Measurements from ENCODE around the gene ZFP36L1.

Gene ZFP36L1

DNA sequence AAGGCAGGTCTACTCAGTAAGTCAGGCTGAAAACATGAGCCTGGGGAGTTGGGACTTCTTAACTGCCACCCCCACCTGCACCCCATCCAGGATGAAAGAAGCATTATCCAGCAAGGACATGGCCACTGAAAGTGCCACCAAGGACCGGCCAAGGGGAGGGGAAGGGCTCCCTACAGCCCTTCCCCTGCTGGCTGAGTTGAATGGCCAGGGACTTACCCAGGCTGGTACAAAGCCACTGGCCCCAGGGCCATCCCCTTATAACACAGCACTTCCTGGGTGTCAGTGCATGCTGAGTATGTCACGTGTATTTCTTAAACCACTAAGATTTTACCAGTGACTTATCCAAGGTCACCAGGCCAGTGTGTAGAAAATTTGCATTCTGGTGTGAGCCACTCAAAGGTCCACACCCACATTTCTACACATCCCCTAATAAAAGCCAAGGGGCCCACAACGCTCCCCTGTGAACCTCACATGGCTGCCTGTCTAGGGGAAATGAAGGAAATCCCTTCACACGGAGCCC is 29.3 kb upstream of the ZFP36L1 start:
- ChIA-PET POLR2A (interaction anchor here (0.9 kb wide), 1 partner anchor 27 kb away, joined by 3 read pairs; no protein-coding TSS in a partner anchor), CTCF (interaction anchor here (1.1 kb wide), 1 partner anchor 22 kb away, joined by 4 read pairs; no protein-coding TSS in a partner anchor)
- DNase-seq (ENCODE audit: extremely low spot score): no peak
- no peak for TF ChIP-seq L3MBTL2 (conservative IDR thresholded peaks at IDR 0.05)
- TF ChIP-seq BHLHE40 (IDR thresholded peaks at IDR 0.05; ENCODE audit: borderline replicate concordance): no peak
- no peak for TF ChIP-seq SUZ12 (IDR thresholded peaks at IDR 0.05)
- TF ChIP-seq FOXK2 (IDR thresholded peaks at IDR 0.05): no peak
- no peak for TF ChIP-seq SP1 (IDR thresholded peaks at IDR 0.05)
- no peak for TF ChIP-seq FOXA1 (IDR thresholded peaks at IDR 0.05)
- TF ChIP-seq ARNT (IDR thresholded peaks at IDR 0.05): no peak
- TF ChIP-seq NFRKB (IDR thresholded peaks at IDR 0.05): no peak
- no peak for TF ChIP-seq ELF4 (IDR thresholded peaks at IDR 0.05)
- TF ChIP-seq FOXM1 (IDR thresholded peaks at IDR 0.05; ENCODE audit: borderline replicate concordance): no peak
- TF ChIP-seq TARDBP (IDR thresholded peaks at IDR 0.05): no peak
- no peak for TF ChIP-seq CTBP1 (IDR thresholded peaks at IDR 0.05; ENCODE audit: borderline replicate concordance)
- TF ChIP-seq PKNOX1 (IDR thresholded peaks at IDR 0.05): no peak

- CTCF ChIA-PET: interaction anchor here (0.8 kb wide), 1 partner anchor 23 kb away, joined by 4 read pairs; no protein-coding TSS in a partner anchor
- no peak for DNase-seq (ENCODE audit: extremely low spot score)
- POLR2A ChIA-PET: no interaction called here
- TF ChIP-seq FOXK2 (IDR thresholded peaks at IDR 0.05) (no peak), ELF4 (IDR thresholded peaks at IDR 0.05) (no peak), FOXM1 (IDR thresholded peaks at IDR 0.05; ENCODE audit: borderline replicate concordance) (no peak), BHLHE40 (IDR thresholded peaks at IDR 0.05; ENCODE audit: borderline replicate concordance) (no peak), PKNOX1 (IDR thresholded peaks at IDR 0.05) (no peak), SP1 (IDR thresholded peaks at IDR 0.05) (no peak), ZNF384 (IDR thresholded peaks at IDR 0.05) (no peak), LEF1 (IDR thresholded peaks at IDR 0.05; ENCODE audit: borderline replicate concordance) (no peak), HDGF (IDR thresholded peaks at IDR 0.05; ENCODE audit: borderline replicate concordance) (no peak), SUZ12 (IDR thresholded peaks at IDR 0.05) (no peak), FOXA1 (IDR thresholded peaks at IDR 0.05) (no peak), NFRKB (IDR thresholded peaks at IDR 0.05) (no peak), ARNT (IDR thresholded peaks at IDR 0.05) (no peak)
These were observed 28.3 kb upstream of the ZFP36L1 start for GRCh38 chr14:68820999-68821683.

DNA sequence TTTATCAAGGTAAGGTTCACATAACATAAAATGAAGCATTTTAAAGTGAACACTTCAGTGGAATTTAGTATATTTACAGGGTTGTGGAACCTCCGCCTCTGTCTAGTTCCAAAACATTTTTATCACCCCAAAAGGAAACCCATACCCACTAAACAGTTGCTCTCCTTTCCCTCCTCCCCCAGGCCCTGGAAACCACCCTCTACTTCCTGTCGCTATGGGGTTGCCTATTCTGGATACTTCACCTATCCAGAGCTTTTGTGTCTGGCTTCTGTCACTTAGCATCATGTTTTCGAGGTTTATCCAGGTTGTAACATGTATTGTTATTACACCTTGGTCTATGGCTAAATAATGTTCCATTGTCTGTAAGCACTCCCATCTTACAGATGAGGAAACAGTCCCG is 27.7 kb upstream of the ZFP36L1 start:
- POLR2A ChIA-PET: no interaction called here
- TF ChIP-seq PKNOX1 (IDR thresholded peaks at IDR 0.05) (no peak), NFRKB (IDR thresholded peaks at IDR 0.05) (no peak), FOXK2 (IDR thresholded peaks at IDR 0.05) (no peak), TARDBP (IDR thresholded peaks at IDR 0.05) (no peak), LEF1 (IDR thresholded peaks at IDR 0.05; ENCODE audit: borderline replicate concordance) (no peak), SP1 (IDR thresholded peaks at IDR 0.05) (no peak), L3MBTL2 (conservative IDR thresholded peaks at IDR 0.05) (no peak), SUZ12 (IDR thresholded peaks at IDR 0.05) (no peak), ARNT (IDR thresholded peaks at IDR 0.05) (no peak), CTBP1 (IDR thresholded peaks at IDR 0.05; ENCODE audit: borderline replicate concordance) (no peak), FOXA1 (IDR thresholded peaks at IDR 0.05) (no peak), ELF4 (IDR thresholded peaks at IDR 0.05) (no peak), FOXM1 (IDR thresholded peaks at IDR 0.05; ENCODE audit: borderline replicate concordance) (no peak), ZNF384 (IDR thresholded peaks at IDR 0.05) (no peak), BHLHE40 (IDR thresholded peaks at IDR 0.05; ENCODE audit: borderline replicate concordance) (no peak), HDGF (IDR thresholded peaks at IDR 0.05; ENCODE audit: borderline replicate concordance) (no peak)
- DNase-seq (ENCODE audit: extremely low spot score): no peak
- CTCF ChIA-PET: interaction anchor here (0.8 kb wide), 1 partner anchor 23 kb away, joined by 4 read pairs; no protein-coding TSS in a partner anchor

GRCh38 chr14:68820119-68820518 is 27.3 kb upstream of the ZFP36L1 start:
- ChIA-PET CTCF (interaction anchor here (0.8 kb wide), 1 partner anchor 24 kb away, joined by 4 read pairs; no protein-coding TSS in a partner anchor), POLR2A (interaction anchor here (1.1 to 1.2 kb wide), 2 partner anchors 27 to 28 kb away, joined by 5 to 8 read pairs; partner anchors contain the start of gene ZFP36L1)
- TF ChIP-seq FOXK2 (IDR thresholded peaks at IDR 0.05): no peak
- TF ChIP-seq ZNF384 (IDR thresholded peaks at IDR 0.05): no peak
- TF ChIP-seq L3MBTL2 (conservative IDR thresholded peaks at IDR 0.05): no peak
- no peak for TF ChIP-seq CTBP1 (IDR thresholded peaks at IDR 0.05; ENCODE audit: borderline replicate concordance)
- no peak for TF ChIP-seq LEF1 (IDR thresholded peaks at IDR 0.05; ENCODE audit: borderline replicate concordance)
- TF ChIP-seq BHLHE40 (IDR thresholded peaks at IDR 0.05; ENCODE audit: borderline replicate concordance): no peak
- no peak for TF ChIP-seq FOXA1 (IDR thresholded peaks at IDR 0.05)
- TF ChIP-seq ELF4 (IDR thresholded peaks at IDR 0.05): no peak
- no peak for DNase-seq (ENCODE audit: extremely low spot score)

DNA sequence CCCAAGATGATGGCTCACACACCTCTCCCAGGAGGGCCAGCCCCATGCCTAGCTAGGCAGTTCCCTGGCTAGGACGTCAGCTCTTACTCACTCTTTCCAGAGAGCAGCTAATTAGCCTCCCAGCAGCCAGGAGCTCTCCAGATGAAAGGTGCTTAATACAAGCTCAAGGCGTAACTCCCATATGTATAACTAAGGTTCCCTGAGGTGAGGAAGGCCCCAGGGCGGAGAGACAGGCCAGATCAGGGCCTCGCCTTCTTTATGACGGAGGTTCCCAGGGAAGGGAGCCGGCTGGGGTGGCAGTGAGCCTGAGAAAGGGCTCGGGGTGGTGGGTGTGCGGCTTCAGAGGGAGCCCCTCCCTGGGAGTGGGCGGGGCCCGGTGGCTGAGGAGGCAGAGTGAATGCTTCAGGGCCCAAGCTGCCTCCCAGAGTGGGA is 26.4 kb upstream of the ZFP36L1 start:
- no peak for DNase-seq (ENCODE audit: extremely low spot score)
- TF ChIP-seq BHLHE40 (IDR thresholded peaks at IDR 0.05; ENCODE audit: borderline replicate concordance) (no peak), SP1 (IDR thresholded peaks at IDR 0.05) (no peak), HDGF (IDR thresholded peaks at IDR 0.05; ENCODE audit: borderline replicate concordance) (no peak), SUZ12 (IDR thresholded peaks at IDR 0.05) (no peak), LEF1 (IDR thresholded peaks at IDR 0.05; ENCODE audit: borderline replicate concordance) (no peak), ZNF384 (IDR thresholded peaks at IDR 0.05) (no peak), FOXA1 (IDR thresholded peaks at IDR 0.05) (no peak), PKNOX1 (IDR thresholded peaks at IDR 0.05) (no peak), L3MBTL2 (conservative IDR thresholded peaks at IDR 0.05) (no peak), FOXM1 (IDR thresholded peaks at IDR 0.05; ENCODE audit: borderline replicate concordance) (no peak), ELF4 (IDR thresholded peaks at IDR 0.05) (no peak), CTBP1 (IDR thresholded peaks at IDR 0.05; ENCODE audit: borderline replicate concordance) (no peak), NFRKB (IDR thresholded peaks at IDR 0.05) (no peak), TARDBP (IDR thresholded peaks at IDR 0.05) (no peak), ARNT (IDR thresholded peaks at IDR 0.05) (no peak)
- POLR2A ChIA-PET: interaction anchor here (1.1 to 1.2 kb wide), 2 partner anchors 26 to 27 kb away, joined by 5 to 8 read pairs; partner anchors contain the start of gene ZFP36L1
- CTCF ChIA-PET: interaction anchor here (1.3 kb wide), 1 partner anchor 310 kb away, joined by 3 read pairs; no protein-coding TSS in a partner anchor

All from HEK293T (cell line).